ENCODE data around the gene TBL3.

The TBL3 gene

DNA sequence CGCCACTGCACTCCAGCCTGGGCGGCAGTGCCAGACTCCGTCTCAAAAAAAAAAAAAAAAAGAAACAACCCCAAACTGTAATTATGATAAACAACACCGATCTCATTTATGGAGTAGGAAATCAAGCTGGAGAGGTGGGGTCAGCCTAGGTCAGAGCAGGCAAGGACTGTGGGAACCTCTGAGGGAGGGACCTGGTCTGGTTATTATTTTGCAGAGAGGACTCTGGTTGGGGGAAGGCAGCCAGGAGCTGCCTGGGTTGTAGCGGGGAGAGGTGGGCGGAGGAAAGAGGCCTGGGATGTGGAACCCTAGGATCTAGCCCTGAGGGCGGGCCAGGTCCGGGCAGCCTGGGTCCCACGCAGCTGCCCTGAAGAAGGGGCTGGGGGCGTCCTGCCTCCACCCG, 42.7 kb upstream of the TBL3 start (continued):
- TF ChIP-seq, protein P1, sequence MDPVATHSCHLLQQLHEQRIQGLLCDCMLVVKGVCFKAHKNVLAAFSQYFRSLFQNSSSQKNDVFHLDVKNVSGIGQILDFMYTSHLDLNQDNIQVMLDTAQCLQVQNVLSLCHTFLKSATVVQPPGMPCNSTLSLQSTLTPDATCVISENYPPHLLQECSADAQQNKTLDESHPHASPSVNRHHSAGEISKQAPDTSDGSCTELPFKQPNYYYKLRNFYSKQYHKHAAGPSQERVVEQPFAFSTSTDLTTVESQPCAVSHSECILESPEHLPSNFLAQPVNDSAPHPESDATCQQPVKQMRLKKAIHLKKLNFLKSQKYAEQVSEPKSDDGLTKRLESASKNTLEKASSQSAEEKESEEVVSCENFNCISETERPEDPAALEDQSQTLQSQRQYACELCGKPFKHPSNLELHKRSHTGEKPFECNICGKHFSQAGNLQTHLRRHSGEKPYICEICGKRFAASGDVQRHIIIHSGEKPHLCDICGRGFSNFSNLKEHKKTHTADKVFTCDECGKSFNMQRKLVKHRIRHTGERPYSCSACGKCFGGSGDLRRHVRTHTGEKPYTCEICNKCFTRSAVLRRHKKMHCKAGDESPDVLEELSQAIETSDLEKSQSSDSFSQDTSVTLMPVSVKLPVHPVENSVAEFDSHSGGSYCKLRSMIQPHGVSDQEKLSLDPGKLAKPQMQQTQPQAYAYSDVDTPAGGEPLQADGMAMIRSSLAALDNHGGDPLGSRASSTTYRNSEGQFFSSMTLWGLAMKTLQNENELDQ (tag by site-specific recombination; IDR thresholded peaks at IDR 0.05; ENCODE audit: low read depth), result no peak
- TF ChIP-seq, protein P2, sequence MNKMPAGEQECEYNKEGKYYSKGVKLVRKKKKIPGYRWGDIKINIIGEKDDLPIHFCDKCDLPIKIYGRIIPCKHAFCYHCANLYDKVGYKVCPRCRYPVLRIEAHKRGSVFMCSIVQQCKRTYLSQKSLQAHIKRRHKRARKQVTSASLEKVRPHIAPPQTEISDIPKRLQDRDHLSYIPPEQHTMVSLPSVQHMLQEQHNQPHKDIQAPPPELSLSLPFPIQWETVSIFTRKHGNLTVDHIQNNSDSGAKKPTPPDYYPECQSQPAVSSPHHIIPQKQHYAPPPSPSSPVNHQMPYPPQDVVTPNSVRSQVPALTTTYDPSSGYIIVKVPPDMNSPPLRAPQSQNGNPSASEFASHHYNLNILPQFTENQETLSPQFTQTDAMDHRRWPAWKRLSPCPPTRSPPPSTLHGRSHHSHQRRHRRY (tag by site-specific recombination; IDR thresholded peaks at IDR 0.05), result no peak
- TF ChIP-seq ZNF433 (tag by site-specific recombination; IDR thresholded peaks at IDR 0.05; ENCODE audit: low read depth), result no peak
- TF ChIP-seq ZBTB21 (tag by site-specific recombination; IDR thresholded peaks at IDR 0.05), result no peak
- TF ChIP-seq, protein P3, sequence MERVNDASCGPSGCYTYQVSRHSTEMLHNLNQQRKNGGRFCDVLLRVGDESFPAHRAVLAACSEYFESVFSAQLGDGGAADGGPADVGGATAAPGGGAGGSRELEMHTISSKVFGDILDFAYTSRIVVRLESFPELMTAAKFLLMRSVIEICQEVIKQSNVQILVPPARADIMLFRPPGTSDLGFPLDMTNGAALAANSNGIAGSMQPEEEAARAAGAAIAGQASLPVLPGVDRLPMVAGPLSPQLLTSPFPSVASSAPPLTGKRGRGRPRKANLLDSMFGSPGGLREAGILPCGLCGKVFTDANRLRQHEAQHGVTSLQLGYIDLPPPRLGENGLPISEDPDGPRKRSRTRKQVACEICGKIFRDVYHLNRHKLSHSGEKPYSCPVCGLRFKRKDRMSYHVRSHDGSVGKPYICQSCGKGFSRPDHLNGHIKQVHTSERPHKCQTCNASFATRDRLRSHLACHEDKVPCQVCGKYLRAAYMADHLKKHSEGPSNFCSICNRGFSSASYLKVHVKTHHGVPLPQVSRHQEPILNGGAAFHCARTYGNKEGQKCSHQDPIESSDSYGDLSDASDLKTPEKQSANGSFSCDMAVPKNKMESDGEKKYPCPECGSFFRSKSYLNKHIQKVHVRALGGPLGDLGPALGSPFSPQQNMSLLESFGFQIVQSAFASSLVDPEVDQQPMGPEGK (tag by site-specific recombination; IDR thresholded peaks at IDR 0.05), result no peak
- no peak for TF ChIP-seq ZNF2 (tag by site-specific recombination; IDR thresholded peaks at IDR 0.05)
- no peak for TF ChIP-seq ZNF138 (tag by site-specific recombination; IDR thresholded peaks at IDR 0.05; ENCODE audit: borderline replicate concordance)
- TF ChIP-seq, protein P4, sequence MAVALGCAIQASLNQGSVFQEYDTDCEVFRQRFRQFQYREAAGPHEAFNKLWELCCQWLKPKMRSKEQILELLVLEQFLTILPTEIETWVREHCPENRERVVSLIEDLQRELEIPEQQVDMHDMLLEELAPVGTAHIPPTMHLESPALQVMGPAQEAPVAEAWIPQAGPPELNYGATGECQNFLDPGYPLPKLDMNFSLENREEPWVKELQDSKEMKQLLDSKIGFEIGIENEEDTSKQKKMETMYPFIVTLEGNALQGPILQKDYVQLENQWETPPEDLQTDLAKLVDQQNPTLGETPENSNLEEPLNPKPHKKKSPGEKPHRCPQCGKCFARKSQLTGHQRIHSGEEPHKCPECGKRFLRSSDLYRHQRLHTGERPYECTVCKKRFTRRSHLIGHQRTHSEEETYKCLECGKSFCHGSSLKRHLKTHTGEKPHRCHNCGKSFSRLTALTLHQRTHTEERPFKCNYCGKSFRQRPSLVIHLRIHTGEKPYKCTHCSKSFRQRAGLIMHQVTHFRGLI (tag by site-specific recombination; IDR thresholded peaks at IDR 0.05), result no peak
- no peak for TF ChIP-seq ZNF510 (tag by site-specific recombination; IDR thresholded peaks at IDR 0.05; ENCODE audit: insufficient replicate concordance)
- no peak for TF ChIP-seq BCL11A (tag by site-specific recombination; IDR thresholded peaks at IDR 0.05; ENCODE audit: low read depth)
- peak; percentile 38; the same call in 1 of the 2 replicates for TF ChIP-seq SP3 (tag by site-specific recombination; IDR thresholded peaks at IDR 0.05)
- no peak for TF ChIP-seq HIC1 (tag by site-specific recombination; IDR thresholded peaks at IDR 0.05)
- peak; percentile 47 for TF ChIP-seq SP2 (tag by site-specific recombination; IDR thresholded peaks at IDR 0.05)
- TF ChIP-seq ZNF391 (tag by site-specific recombination; IDR thresholded peaks at IDR 0.05; ENCODE audit: borderline replicate concordance, low read depth), result no peak
- TF ChIP-seq KLF7 (tag by site-specific recombination; IDR thresholded peaks at IDR 0.05; ENCODE audit: borderline replicate concordance), result no peak
- no peak for TF ChIP-seq ZNF529 (tag by site-specific recombination; IDR thresholded peaks at IDR 0.05; ENCODE audit: insufficient replicate concordance)
- no peak for TF ChIP-seq ZNF366 (tag by site-specific recombination; conservative IDR thresholded peaks at IDR 0.05)
- TF ChIP-seq ZNF555 (tag by site-specific recombination; conservative IDR thresholded peaks at IDR 0.05), result no peak
- no peak for TF ChIP-seq ZNF530 (tag by site-specific recombination; IDR thresholded peaks at IDR 0.05; ENCODE audit: low read depth)
- no peak for TF ChIP-seq ZFP37 (tag by site-specific recombination; IDR thresholded peaks at IDR 0.05)
- no peak for TF ChIP-seq ZNF155 (tag by site-specific recombination; IDR thresholded peaks at IDR 0.05)

Measured in HEK293 (cell line).